Vagina (tissue), 2 donors: ENCODE measurements around the gene TRAPPC8. TPM values are rescaled to one million over a fixed set of nuclear protein-coding genes. Genes with fewer than 3 reads are reported as not detected.

ENCODE experiments used
- DNase-seq, 2 donors: peaks; one replicate each; pipeline ENCODE4 v3.0.0-alpha.2; 2017; ENCODE audit errors: extremely low spot score in 2 of 2
- H3K27ac ChIP-seq: fragments of 200-600 bp; sonication (generic); one replicate; pipeline ENCODE4 v1.5.1; 2019
- H3K27me3 ChIP-seq: fragments of 200-600 bp; sonication (generic); one replicate; pipeline ENCODE4 v1.5.1; 2019
- H3K36me3 ChIP-seq, 2 donors: fragments of 200-600 bp; sonication (generic); one replicate each; pipeline ENCODE4 v1.5.1; 2017 to 2019
- H3K4me1 ChIP-seq: fragments of 200-600 bp; sonication (generic); one replicate; pipeline ENCODE4 v1.5.1; 2019
- H3K4me3 ChIP-seq, 2 donors: fragments of 200-600 bp; sonication (generic); 1 replicate in 1 of 2; 2 replicates in 1 of 2; pipeline ENCODE4 v1.5.1; 2016 to 2019
- H3K9me3 ChIP-seq: fragments of 200-600 bp; sonication (generic); one replicate; pipeline ENCODE4 v1.5.1; 2019
- CTCF ChIP-seq, 3 experiments: fragments of 450-650 bp in 2 of 3; fragments of 200-600 bp in 1 of 3; sonication (generic) in 1 of 3; IDR thresholded peaks; one replicate each; pipeline ENCODE4 v1.5.1; 2017 to 2019; ENCODE audit warnings: antibody characterized with exemption in 3 of 3, mild to moderate bottlenecking in 2 of 3, moderate library complexity in 2 of 3
- POLR2A ChIP-seq, 2 donors: fragments of 450-650 bp; IDR thresholded peaks; one replicate each; pipeline ENCODE4 v1.6.1; 2017; ENCODE audit warnings: antibody characterized with exemption in 2 of 2, mild to moderate bottlenecking in 2 of 2, moderate library complexity in 2 of 2
- POLR2AphosphoS5 ChIP-seq, 2 donors: sonication (generic); formaldehyde crosslinking; IDR thresholded peaks; one replicate each; pipeline ENCODE4 v1.9.0; 2017; ENCODE audit warnings: antibody characterized with exemption in 2 of 2, mild to moderate bottlenecking in 2 of 2, low read depth in 1 of 2; ENCODE audit not compliant: insufficient read depth in 1 of 2
- intact Hi-C: fragments of 100-400 bp; cut with DNase I; formaldehyde crosslinking; loops from one replicate; pipeline ENCODE4 v1.15.1; 2023
- small RNA-seq: library from RNA; depleted of rRNA; stranded (forward); fragments of <200 nt; gene quantifications from one replicate; pipeline ENCODE3, GENCODE V24; 2016
- total RNA-seq: library from RNA; depleted of rRNA; stranded (reverse); fragments of >200 nt; gene quantifications from one replicate; pipeline ENCODE4 v1.2.3, GENCODE V29; 2016

The TRAPPC8 gene
- total RNA-seq, 1 donor from 2014 or later, result 33.1 TPM

- no peak overlapping the region for H3K4me3 ChIP-seq
- no peaks in the 10 kb centered on the region for H3K9me3 ChIP-seq
- H3K4me1 ChIP-seq, result no peaks in the 10 kb centered on the region
- no peak overlapping the region for H3K27ac ChIP-seq
- H3K27me3 ChIP-seq, result no peaks in the 10 kb centered on the region
- no peak for DNase-seq
- no peaks in the 10 kb centered on the region for H3K36me3 ChIP-seq
- intact Hi-C loops, result no loop called here
- TF ChIP-seq POLR2A (IDR thresholded peaks at IDR 0.05), result no peak
- no peak for TF ChIP-seq POLR2AphosphoS5 (IDR thresholded peaks at IDR 0.05; ENCODE audit: insufficient read depth in 1 of 2, low read depth in 1 of 2)
- no peak for TF ChIP-seq CTCF (IDR thresholded peaks at IDR 0.05)
These were observed 150.9 kb downstream of the TRAPPC8 start for GRCh38 chr18:31791817-31792579.

GRCh38 chr18:31789409-31789808 lies 153.5 kb downstream of the TRAPPC8 start:
- no peak for TF ChIP-seq POLR2AphosphoS5 (IDR thresholded peaks at IDR 0.05; ENCODE audit: insufficient read depth in 1 of 2, low read depth in 1 of 2)
- no peak for TF ChIP-seq CTCF (IDR thresholded peaks at IDR 0.05)
- TF ChIP-seq POLR2A (IDR thresholded peaks at IDR 0.05), result no peak
- Histone ChIP-seq H3K36me3 (no peaks in the 10 kb centered on the region), H3K27ac (no peak overlapping the region), H3K4me1 (no peaks in the 10 kb centered on the region), H3K27me3 (no peaks in the 10 kb centered on the region), H3K4me3 (no peak overlapping the region), H3K9me3 (no peaks in the 10 kb centered on the region)
- no peak for DNase-seq
- intact Hi-C loops, result no loop called here

GRCh38 chr18:31783059-31783458 lies 159.9 kb downstream of the TRAPPC8 start:
- no peaks in the 10 kb centered on the region for H3K9me3 ChIP-seq
- no peaks in the 10 kb centered on the region for H3K4me1 ChIP-seq
- no peak overlapping the region for H3K27ac ChIP-seq
- no peaks in the 10 kb centered on the region for H3K36me3 ChIP-seq
- intact Hi-C loops, result no loop called here
- no peak overlapping the region for H3K4me3 ChIP-seq
- TF ChIP-seq CTCF (IDR thresholded peaks at IDR 0.05) (no peak), POLR2AphosphoS5 (IDR thresholded peaks at IDR 0.05; ENCODE audit: insufficient read depth in 1 of 2, low read depth in 1 of 2) (no peak), POLR2A (IDR thresholded peaks at IDR 0.05) (no peak)
- no peak for DNase-seq
- no peaks in the 10 kb centered on the region for H3K27me3 ChIP-seq

Small RNA genes within 50 kb of the gene (small RNA-seq; reads per million reads assigned to genes)
- not detected for gene RNU6-1050P

Other genes with a start within 250 kb of the TRAPPC8 start
- not detected for gene SLC25A52, start 182.2 kb downstream of the TRAPPC8 start, total RNA-seq
- 3.7 TPM for gene RNF125, start 75.7 kb upstream of the TRAPPC8 start, total RNA-seq
- 15.7 TPM for gene RNF138, start 148.7 kb upstream of the TRAPPC8 start, total RNA-seq
- not detected for gene MEP1B, start 246.9 kb upstream of the TRAPPC8 start, total RNA-seq